ENCODE results near the gene RRBP1. TPM values are rescaled to one million over a fixed set of nuclear protein-coding genes. Genes with fewer than 3 reads are reported as not detected.
"Not testable (repeated sequence)": the region's sequence is repeated elsewhere in the genome, so short reads cannot be mapped to it uniquely, and the experiment has no call there.

The RRBP1 gene
- total RNA-seq, 1 experiment from 2014 or later: 83.3 TPM

DNA sequence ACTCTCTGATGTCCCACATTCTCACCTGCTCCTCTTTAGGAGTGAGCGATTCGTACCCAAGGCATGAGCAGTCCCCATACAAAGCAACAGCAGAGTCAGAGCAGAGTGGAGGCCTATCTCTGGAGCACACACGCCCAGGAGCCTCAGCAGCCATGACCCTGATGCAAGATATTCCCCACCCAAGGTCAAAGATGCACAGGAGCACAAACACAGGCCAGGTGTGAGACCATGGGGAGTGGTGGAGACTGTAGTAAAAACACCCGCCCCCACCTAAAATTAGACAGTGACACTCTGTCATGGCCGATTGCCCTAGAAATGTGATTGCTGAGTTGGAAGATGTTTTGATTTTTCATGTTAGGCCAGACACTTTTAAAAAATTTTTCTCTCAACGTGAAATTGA is 21.4 kb downstream of the RRBP1 start:
- DNase-seq: no peak
- no peaks in the 10 kb centered on the region for H3K9me3 ChIP-seq
- no peaks in the 10 kb centered on the region for H3K27me3 ChIP-seq
- peaks cover 44% of the 10 kb centered on the region for H3K36me3 ChIP-seq
- no peak overlapping the region for H3K4me3 ChIP-seq

DNA sequence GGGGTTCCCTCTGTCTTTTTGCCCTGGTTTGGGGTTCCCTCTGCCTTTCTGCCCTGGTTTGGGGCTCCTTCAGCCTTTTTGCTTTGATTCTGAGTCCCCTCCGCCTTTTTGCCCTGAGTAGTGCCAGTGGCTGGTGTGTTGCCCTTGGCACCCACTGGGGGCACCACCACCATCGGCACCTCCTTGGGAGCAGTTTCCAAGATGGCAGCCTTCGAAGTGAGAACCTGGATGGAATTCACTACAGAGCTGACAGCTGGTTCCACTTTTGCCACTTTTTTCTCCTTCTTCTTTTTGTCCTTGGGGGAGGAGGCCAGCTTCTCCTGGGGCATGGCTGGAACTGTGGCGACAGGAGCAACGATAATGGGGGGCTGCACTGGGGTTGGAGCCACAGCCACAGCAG is 22.2 kb downstream of the RRBP1 start:
- no peak for DNase-seq
- Histone ChIP-seq H3K36me3 (peaks cover 47% of the 10 kb centered on the region), H3K9me3 (no peaks in the 10 kb centered on the region), H3K27me3 (no peaks in the 10 kb centered on the region), H3K4me3 (no peak overlapping the region)

DNA sequence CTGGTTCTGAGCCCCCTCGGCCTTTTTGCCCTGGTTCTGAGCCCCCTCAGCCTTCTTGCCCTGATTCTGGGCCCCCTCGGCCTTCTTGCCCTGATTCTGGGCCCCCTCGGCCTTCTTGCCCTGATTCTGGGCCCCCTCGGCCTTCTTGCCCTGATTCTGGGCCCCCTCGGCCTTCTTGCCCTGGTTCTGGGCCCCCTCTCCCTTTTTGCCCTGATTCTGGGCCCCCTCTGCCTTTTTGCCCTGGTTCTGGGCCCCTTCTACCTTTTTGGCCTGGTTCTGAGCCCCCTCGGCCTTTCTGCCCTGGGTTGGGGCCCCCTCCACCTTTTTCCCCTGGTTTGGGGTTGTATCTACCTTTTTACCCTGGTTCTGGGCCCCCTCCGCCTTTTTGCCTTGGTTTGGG is 22.7 kb downstream of the RRBP1 start:
- H3K9me3 ChIP-seq, DNase-seq, H3K27me3 ChIP-seq, H3K4me3 ChIP-seq: not testable (repeated sequence)
- peaks cover 50% of the 10 kb centered on the region for H3K36me3 ChIP-seq

DNA sequence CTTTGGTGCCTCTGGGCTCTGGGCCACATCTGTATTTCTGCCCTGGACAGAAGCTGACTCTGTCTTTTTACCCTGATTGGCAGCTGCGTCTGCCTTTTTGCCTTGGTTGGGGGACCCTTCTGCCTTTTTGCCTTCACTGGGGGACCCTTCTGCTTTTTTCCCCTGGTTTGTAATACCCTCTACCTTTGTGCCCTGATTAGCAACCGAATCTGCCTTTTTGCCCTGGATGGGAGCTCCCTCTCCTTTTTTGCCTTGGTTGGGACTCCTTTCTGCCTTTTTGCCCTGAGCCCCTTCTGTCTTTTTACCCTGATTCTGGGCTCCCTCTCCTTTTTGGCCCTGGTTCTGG is 23.4 kb downstream of the RRBP1 start:
- Histone ChIP-seq H3K27me3 (no peaks in the 10 kb centered on the region), H3K4me3 (no peak overlapping the region), H3K36me3 (peaks cover 51% of the 10 kb centered on the region), H3K9me3 (no peaks in the 10 kb centered on the region)
- no peak for DNase-seq

DNA sequence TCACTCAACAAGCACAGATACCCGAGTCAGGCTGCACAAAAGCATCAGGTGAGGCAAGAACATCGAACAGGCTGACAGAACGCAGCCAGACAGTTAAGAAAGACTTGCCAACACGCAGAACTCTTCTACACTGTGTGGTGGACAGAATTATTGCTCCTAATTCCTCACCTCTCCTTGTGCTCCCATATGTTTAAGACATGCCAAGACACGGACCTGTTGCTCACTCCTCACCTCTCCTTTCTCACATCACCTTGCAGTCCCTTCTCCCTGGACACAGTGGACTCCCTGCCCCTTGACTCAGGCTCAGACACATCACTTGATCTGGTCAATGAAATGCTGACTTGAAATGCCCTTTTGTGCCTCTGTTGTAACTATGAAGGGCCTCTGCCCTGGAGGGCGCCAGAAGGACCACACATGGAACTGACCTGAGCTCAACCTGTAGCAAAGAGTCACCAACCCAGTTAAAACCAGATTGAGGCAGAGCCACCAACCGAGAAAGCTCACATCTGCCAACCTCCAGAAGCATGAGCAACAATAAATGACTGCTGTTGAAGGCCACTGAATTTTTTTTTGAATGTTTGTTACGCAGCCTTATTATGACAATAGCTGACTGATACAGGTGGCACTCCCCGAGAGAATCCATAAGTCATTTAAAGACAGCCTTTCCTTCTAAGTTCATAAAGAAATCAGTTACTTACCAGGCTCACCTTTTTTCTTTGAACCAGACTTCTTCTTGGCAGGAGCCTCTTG is 24.0 kb downstream of the RRBP1 start:
- no peak for DNase-seq
- Histone ChIP-seq H3K27me3 (no peaks in the 10 kb centered on the region), H3K9me3 (no peaks in the 10 kb centered on the region), H3K36me3 (peaks cover 49% of the 10 kb centered on the region), H3K4me3 (no peak overlapping the region)

DNA sequence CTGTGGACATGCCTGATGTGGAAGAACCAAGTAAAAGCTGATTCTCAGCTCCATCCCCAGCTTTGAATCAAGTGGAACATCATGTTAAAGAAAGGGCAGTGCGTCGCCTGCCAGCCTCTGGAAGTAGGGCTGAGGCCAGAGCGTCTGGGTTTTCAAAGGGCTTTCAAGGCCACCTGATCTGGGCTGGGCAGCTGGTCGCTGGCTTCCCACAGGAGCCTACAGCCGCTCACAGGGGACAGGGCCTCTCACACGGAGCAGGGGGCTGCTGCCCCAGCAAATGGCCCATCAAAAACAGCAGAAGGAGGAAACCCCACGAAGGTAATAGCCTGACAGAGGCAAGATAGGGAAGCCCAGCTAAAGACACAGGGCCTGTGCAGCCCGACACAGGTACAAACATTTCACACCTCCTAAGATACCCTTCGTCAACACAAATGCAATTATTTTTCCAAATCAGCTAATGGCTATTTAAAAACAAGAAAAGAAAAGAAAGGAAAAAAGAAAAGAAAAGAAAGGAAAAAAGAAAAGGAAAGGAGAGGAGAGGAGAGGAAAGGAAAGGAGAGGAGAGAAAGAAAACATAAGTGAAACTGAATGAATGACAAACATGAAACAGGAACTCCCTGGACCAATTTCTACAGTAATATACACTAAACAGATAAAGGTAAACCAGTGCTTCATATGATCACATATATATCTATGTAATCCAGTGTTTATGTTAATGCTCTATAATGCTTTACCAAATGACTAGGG is 24.8 kb downstream of the RRBP1 start:
- no peaks in the 10 kb centered on the region for H3K27me3 ChIP-seq
- peaks cover 47% of the 10 kb centered on the region for H3K36me3 ChIP-seq
- no peaks in the 10 kb centered on the region for H3K9me3 ChIP-seq
- DNase-seq: no peak
- no peak overlapping the region for H3K4me3 ChIP-seq

DNA sequence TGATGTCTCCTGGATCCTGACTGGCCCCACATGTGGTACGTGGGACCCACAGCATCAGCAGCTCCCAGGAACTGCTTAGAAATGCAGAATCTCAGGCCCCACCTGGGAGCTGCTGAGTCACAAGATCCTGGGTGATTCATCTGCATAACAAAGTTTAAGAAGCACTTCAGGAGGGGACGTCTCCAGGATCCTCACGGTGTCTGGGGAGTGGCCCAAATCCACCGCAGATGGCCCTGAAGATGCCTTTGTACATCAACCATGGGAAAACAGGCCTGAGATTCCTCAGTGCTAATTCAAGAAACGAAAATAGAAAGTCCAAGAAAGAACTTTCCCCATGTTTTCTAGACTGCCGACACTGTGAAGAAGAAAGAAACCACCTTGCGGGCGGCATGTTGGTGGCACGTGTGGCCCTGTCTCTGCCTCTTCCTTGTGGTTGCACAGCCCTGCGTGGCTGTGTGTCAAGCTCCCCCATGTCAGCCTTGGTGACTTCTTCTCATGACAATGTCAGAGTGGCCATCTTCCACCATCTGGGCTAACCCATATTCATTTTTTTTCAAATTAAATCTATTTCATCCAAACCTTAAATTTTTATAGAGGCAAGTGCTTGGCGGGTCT is 26.1 kb downstream of the RRBP1 start:
- peaks cover 45% of the 10 kb centered on the region for H3K36me3 ChIP-seq
- no peak overlapping the region for H3K4me3 ChIP-seq
- no peaks in the 10 kb centered on the region for H3K27me3 ChIP-seq
- H3K9me3 ChIP-seq: no peaks in the 10 kb centered on the region
- no peak for DNase-seq

DNA sequence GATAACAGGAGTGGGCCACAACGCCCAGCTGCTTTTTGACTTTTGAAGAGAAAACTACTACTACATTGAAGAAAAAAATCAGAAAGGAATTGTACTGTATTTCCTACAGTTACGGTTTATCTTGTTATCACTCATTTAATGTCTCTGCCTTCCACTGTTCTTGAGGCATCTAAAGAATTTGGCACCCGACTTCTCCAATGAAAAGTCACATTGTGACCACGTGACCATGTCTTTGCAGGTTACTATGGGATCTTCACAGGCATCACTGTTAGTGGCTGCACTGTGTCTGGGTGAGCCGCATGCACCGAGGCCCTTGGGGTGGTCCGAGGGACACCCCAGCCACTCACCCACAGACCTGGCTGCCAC is 26.8 kb downstream of the RRBP1 start:
- Histone ChIP-seq H3K4me3 (no peak overlapping the region), H3K9me3 (no peaks in the 10 kb centered on the region), H3K27me3 (no peaks in the 10 kb centered on the region), H3K36me3 (peaks cover 46% of the 10 kb centered on the region)
- DNase-seq: no peak

DNA sequence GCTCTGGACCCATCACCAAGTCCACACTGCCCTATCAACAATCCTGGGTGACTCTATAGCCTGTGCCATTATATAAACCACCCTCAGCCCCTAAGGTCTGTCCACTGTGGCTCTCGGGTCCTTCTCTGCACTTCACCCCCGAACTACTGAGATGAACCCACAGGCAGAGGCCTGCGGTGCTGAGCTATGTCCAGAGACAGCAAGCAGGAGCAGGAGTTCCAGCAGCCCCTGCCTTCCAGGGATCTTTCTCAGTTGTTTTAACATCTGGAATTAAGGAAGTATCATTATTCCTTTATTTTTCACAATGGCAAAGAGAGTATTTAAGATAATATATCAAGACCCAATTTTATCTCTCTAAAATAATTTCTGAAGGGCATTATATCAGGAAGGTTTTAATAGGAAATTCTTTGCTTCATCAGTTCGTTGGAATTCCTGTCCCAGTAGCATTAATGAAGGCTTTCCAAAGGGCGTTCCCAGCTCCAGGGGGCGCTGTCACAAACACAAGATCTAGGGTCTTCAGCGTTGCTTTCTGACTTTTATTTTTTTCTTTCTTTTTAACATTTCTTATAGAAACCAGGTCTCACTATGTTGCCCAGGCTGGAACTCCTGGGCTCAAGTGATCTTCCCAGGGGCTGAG is 27.3 kb downstream of the RRBP1 start:
- Histone ChIP-seq H3K9me3 (no peaks in the 10 kb centered on the region), H3K36me3 (peaks cover 43% of the 10 kb centered on the region), H3K27me3 (no peaks in the 10 kb centered on the region), H3K4me3 (no peak overlapping the region)
- DNase-seq: peak; percentile 10

DNA sequence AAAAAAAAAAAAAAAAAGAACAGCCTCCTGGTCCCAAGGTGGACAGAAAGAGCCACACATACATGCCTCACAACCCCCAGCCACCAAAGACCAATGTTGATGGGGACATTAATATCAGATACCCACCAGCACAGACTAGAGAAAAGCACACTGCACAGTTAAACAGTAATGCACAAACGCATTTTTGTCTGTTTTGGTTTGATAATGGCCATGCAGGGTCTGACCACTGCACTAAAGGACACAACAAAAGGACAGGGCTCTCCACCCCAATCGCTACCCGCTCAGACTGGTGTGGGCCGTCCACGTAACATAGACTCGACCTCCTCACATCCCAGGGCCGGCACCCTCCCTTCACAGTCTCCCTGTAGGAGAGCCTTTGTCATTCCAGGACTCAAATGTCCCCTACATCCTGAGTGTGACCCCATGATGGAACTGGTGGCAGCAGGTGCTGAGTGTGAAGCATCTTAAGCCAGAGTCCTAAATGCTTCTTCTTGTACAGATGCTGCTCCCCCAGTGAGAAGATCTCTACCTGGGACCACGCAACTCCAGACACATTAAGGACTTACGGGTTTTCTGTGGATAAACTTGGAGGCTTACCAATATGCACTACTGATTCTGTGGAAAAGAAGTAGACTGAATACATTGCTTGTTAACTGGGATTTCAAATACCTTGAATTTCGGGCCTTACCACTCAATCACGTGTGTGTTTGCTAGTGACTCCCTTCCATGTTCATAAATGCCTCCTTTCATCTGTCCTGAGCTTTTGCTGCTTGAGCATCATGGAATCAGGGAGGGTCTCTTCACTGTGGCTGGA is 28.0 kb downstream of the RRBP1 start:
- no peaks in the 10 kb centered on the region for H3K9me3 ChIP-seq
- H3K4me3 ChIP-seq: no peak overlapping the region
- peaks cover 40% of the 10 kb centered on the region for H3K36me3 ChIP-seq
- DNase-seq: no peak
- no peaks in the 10 kb centered on the region for H3K27me3 ChIP-seq

DNA sequence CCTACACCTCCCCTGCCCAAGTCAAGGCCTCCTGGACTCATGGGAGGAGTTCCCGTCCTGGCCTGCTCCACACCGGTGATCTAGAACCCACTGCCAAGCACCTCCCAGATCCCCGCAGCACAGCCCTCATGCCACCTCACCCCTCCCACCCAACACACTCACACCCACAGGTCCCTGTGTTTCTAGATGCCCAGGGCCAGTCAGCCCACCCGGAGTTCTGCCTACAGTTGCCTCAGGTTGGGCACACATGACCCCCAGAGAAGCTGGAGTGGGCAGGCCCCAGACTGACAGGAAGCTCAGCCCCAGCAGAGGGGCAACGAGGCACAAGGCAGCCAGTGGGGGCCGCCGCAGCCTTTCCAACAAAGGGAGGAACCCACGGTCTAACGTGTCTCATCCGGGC is 29.6 kb downstream of the RRBP1 start:
- peaks cover 27% of the 10 kb centered on the region for H3K36me3 ChIP-seq
- no peak for DNase-seq
- no peaks in the 10 kb centered on the region for H3K9me3 ChIP-seq

DNA sequence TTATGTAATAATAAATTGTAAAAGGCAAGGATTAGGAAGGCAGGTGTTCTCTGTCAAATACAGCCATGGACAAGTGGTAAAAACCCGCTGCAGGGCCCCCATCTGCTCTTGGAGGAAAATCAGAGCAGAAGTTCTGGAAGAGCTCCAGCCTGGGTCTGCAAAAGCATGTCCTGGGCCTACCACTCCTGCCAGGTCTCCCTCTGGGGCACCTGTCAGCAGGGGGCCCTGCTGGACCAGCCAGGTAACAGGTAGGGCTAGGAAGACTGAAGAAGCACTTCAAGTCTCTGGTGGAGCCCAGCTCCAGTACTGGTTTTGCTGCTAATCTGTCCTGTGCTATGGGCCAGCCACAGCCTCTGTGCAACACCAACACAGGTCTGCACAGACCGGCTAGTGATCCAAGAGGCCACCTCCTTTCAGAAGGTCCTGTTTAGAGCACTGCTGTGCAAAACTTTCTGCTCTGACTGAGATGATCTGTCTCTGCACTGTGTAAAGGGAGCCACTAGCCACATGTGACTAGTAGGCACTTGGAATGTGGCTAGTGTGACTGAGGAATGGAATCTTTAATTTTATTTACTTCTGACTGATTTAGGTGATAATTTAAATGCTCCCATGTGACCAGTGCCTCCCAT is 30.2 kb downstream of the RRBP1 start:
- Histone ChIP-seq H3K9me3 (no peaks in the 10 kb centered on the region), H3K4me3 (no peak overlapping the region), H3K27me3 (no peaks in the 10 kb centered on the region), H3K36me3 (peaks cover 25% of the 10 kb centered on the region)
- DNase-seq: no peak

More for the DNA sequence above, 29.6 kb downstream of the RRBP1 start:
- no peak overlapping the region for H3K4me3 ChIP-seq
- H3K27me3 ChIP-seq: no peaks in the 10 kb centered on the region

DNA sequence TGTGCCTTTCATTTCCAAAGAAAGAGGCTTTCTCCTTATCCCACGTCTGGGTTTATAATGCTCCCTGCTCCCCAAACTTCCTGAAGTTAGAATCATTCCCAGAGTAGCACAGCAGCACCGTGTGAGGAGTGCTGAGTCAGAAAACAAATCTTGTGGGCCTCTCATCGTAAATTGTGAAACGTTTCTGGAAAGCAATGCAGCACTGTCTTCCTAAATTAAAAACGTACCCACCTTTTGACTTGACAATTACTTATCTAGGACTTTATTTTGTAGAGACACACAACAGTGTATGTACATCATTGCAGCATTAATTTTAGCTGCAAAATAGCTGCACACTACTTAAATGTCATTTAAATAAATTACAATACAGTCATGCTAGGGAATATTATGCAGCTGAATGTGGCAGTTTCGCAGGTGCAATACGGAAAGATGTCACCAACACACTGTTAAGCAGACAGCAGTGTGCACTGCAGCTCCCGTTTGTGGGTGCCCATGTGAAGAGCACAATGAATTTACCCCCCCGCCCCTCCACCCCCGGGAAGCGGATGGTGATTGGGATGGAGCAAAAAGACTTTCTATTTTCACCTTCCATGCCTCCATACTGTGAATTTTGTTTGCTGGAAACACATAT is 30.8 kb downstream of the RRBP1 start:
- peaks cover 20% of the 10 kb centered on the region for H3K36me3 ChIP-seq

DNA sequence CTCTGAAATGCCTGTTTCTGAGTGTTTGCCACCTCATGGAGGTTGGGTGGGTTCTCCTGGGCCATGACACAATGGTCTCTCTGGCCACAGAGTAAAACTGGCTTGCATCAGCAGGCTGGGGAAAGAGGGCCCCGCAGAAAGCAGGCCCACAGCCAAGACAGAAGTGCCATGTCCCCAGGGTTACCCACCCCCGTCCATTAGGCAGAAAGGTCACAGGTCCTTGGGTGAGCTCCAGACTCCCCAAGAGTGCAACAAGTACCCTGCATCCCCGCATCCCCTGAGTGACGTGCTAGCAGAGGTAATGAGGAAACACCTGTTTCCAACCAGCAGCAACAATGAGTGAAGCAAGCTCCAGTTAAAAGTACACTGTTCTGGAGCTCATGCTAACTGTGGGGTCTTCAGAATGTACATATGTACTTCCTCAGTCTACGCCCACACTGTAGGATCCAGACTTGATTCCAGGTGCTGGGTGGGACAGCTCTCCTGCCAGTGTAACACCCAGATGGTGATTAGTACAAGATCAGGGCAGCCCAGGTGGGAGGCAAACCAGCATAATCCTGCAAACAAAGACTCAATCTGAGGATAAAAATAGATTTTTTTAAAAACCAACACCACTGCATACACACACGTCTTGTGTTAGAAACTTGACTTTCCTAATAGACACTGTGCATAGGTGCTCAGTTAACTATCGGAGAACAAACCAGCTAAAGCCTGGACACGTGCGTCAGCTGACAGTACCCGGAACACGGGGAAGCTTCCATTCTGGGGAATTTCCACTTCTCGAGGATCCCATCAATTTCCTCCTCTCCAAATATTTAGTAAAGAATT is 31.5 kb downstream of the RRBP1 start:
- no peaks in the 10 kb centered on the region for H3K27me3 ChIP-seq
- no peak overlapping the region for H3K4me3 ChIP-seq
- H3K9me3 ChIP-seq: no peaks in the 10 kb centered on the region
- DNase-seq: no peak
- peaks cover 19% of the 10 kb centered on the region for H3K36me3 ChIP-seq

More for the DNA sequence above, 30.8 kb downstream of the RRBP1 start:
- no peaks in the 10 kb centered on the region for H3K27me3 ChIP-seq
- no peak for DNase-seq
- no peak overlapping the region for H3K4me3 ChIP-seq
- no peaks in the 10 kb centered on the region for H3K9me3 ChIP-seq
